Thyroid gland (tissue), 4 donors: ENCODE measurements around the gene PLCB3. TPM values are rescaled to one million over a fixed set of nuclear protein-coding genes. Genes with fewer than 3 reads are reported as not detected.

Experiments used
- DNase-seq, 2 donors: peaks; one replicate each; pipeline ENCODE4 v3.0.0-alpha.2; 2019
- H3K27ac ChIP-seq, 3 donors: fragments of 200-600 bp; sonication (generic); 1 replicate in 2 of 3; 2 replicates in 1 of 3; pipeline ENCODE4 v1.5.1; 2016 to 2019; ENCODE audit warnings: mild to moderate bottlenecking in 1 of 3, moderate library complexity in 1 of 3
- H3K27me3 ChIP-seq: fragments of 200-600 bp; sonication (generic); one replicate; pipeline ENCODE4 v1.5.1; 2019
- H3K36me3 ChIP-seq, 2 donors: fragments of 200-600 bp; sonication (generic); one replicate each; pipeline ENCODE4 v1.5.1; 2016 to 2019
- H3K4me1 ChIP-seq, 2 donors: fragments of 200-600 bp; sonication (generic); one replicate each; pipeline ENCODE4 v1.5.1; 2017 to 2019
- H3K4me3 ChIP-seq, 3 donors: fragments of 200-600 bp; sonication (generic); replicated peaks in 1 of 3; 1 replicate in 2 of 3; 2 replicates in 1 of 3; pipeline ENCODE4 v1.5.1; 2016; ENCODE audit warnings: mild to moderate bottlenecking in 1 of 3
- H3K9me3 ChIP-seq: fragments of 200-600 bp; sonication (generic); one replicate; pipeline ENCODE4 v1.5.1; 2017
- CTCF ChIP-seq, 6 experiments: fragments of 200-600 bp in 3 of 6; fragments of 450-650 bp in 3 of 6; sonication (generic) in 3 of 6; IDR thresholded peaks; one replicate each; pipeline ENCODE4 v1.5.1; 2016 to 2019; ENCODE audit warnings: antibody characterized with exemption in 6 of 6, mild to moderate bottlenecking in 2 of 6, inconsistent platforms in 1 of 6, moderate library complexity in 1 of 6
- POLR2A ChIP-seq, 2 donors: fragments of 450-650 bp; IDR thresholded peaks; one replicate each; pipeline ENCODE4 v1.6.1; 2017; ENCODE audit warnings: antibody characterized with exemption in 2 of 2, mild to moderate bottlenecking in 2 of 2, moderate library complexity in 1 of 2
- WGBS, 2 donors: methylation state at CpG; one replicate each; pipeline ENCODE4 v1.1.5; 2017; 5-methylcytosine and 5-hydroxymethylcytosine counted together
- intact Hi-C: fragments of 100-400 bp; cut with DNase I; formaldehyde crosslinking; loops from one replicate; pipeline ENCODE4 v1.15.1; 2023
- total RNA-seq, 4 donors: library from RNA; depleted of rRNA; stranded (reverse); fragments of >200 nt; gene quantifications; one replicate each; pipeline ENCODE4 v1.2.3, GENCODE V29; 2016

Gene PLCB3
- total RNA-seq, 4 donors from 2014 or later: 18.8 to 39.2 (median 23.5) TPM

GRCh38 chr11:64295760-64296159, 44.4 kb downstream of the PLCB3 start:
- H3K27ac ChIP-seq: no peak overlapping the region
- H3K4me3 ChIP-seq: no peak overlapping the region
- H3K27me3 ChIP-seq: peaks cover 5% of the 10 kb centered on the region
- no peaks in the 10 kb centered on the region for H3K9me3 ChIP-seq
- 92 to 95% methylated on average over 4 of the region's 4 CpGs for WGBS, 2 donors
- H3K36me3 ChIP-seq: no peaks in the 10 kb centered on the region
- DNase-seq: no peak
- peaks cover 24 to 49% of the 10 kb centered on the region in 2 donors for H3K4me1 ChIP-seq
- intact Hi-C loops: no loop called here
- TF ChIP-seq CTCF (IDR thresholded peaks at IDR 0.05) (no peak), POLR2A (IDR thresholded peaks at IDR 0.05) (no peak)

GRCh38 chr11:64296236-64296635, 44.9 kb downstream of the PLCB3 start:
- Histone ChIP-seq H3K4me3 (no peak overlapping the region), H3K36me3 (no peaks in the 10 kb centered on the region), H3K27me3 (peaks cover 5% of the 10 kb centered on the region), H3K4me1 (peaks cover 26 to 48% of the 10 kb centered on the region in 2 donors), H3K9me3 (no peaks in the 10 kb centered on the region), H3K27ac (no peak overlapping the region)
- TF ChIP-seq CTCF (IDR thresholded peaks at IDR 0.05) (no peak), POLR2A (IDR thresholded peaks at IDR 0.05) (no peak)
- 50 to 83% methylated on average over 1 of the region's 1 CpG for WGBS, 2 donors
- no peak for DNase-seq
- intact Hi-C loops: no loop called here

GRCh38 chr11:64296830-64297698, 45.7 kb downstream of the PLCB3 start:
- DNase-seq: no peak
- Histone ChIP-seq H3K9me3 (no peaks in the 10 kb centered on the region), H3K4me3 (no peak overlapping the region), H3K36me3 (no peaks in the 10 kb centered on the region), H3K4me1 (peaks cover 26 to 40% of the 10 kb centered on the region in 2 donors), H3K27ac (no peak overlapping the region), H3K27me3 (peaks cover 5% of the 10 kb centered on the region)
- WGBS, 2 donors: 38 to 39% methylated on average over 11 to 21 of the region's 34 CpGs
- intact Hi-C loops: no loop called here
- TF ChIP-seq POLR2A (IDR thresholded peaks at IDR 0.05) (no peak), CTCF (IDR thresholded peaks at IDR 0.05) (no peak)

- 17 to 26% methylated on average over 11 to 17 of the region's 18 CpGs for WGBS, 2 donors
- TF ChIP-seq POLR2A (IDR thresholded peaks at IDR 0.05) (no peak), CTCF (IDR thresholded peaks at IDR 0.05) (no peak)
- intact Hi-C loops: no loop called here
- peaks cover 1% of the 10 kb centered on the region for H3K27me3 ChIP-seq
- H3K4me1 ChIP-seq: peaks cover 26 to 33% of the 10 kb centered on the region in 2 donors
- H3K36me3 ChIP-seq: no peaks in the 10 kb centered on the region
- peak; percentile 95 to 96 for DNase-seq
- no peaks in the 10 kb centered on the region for H3K9me3 ChIP-seq
- H3K4me3 ChIP-seq: no peak overlapping the region
- peak overlapping the region in 1 of 3 donors; percentile 48 for H3K27ac ChIP-seq
Measured at GRCh38 chr11:64297699-64298358, 46.5 kb downstream of the PLCB3 start.
